WTC11 (cell line): ENCODE data around the gene GOLGA7B. TPM values are rescaled to one million over a fixed set of nuclear protein-coding genes. Genes with fewer than 3 reads are reported as not detected.

ENCODE experiments used
- ATAC-seq: fragments of 200-7000 bp; cut with Tn5 transposase; 2 replicates; pipeline ENCODE4 v1.10.0; 2021; ENCODE audit warnings: mild to moderate bottlenecking, moderate library complexity
- CTCF ChIA-PET: fragments of 300-600 bp; sonication (Branson Sonifier 250); formaldehyde crosslinking; loops from one replicate; lab custom pipeline; 2021; ENCODE audit warnings: antibody characterized with exemption; lab: Charles Lee
- POLR2A ChIA-PET: fragments of 350-600 bp; sonication (Branson Sonifier 250); formaldehyde crosslinking; loops from one replicate; lab custom pipeline; 2021; ENCODE audit warnings: antibody characterized with exemption; lab: Charles Lee
- DNase-seq: peaks from one replicate; pipeline ENCODE4 v3.0.0; 2021; ENCODE audit warnings: low spot score
- H3K27ac Mint-ChIP-seq: 2 replicates; pipeline ENCODE4 v1.8.0; 2021; ENCODE audit warnings: mixed read lengths
- H3K27me3 Mint-ChIP-seq: 2 replicates; pipeline ENCODE4 v1.8.0; 2021; ENCODE audit warnings: low read depth, mild to moderate bottlenecking, moderate library complexity, mixed read lengths
- H3K36me3 Mint-ChIP-seq: 2 replicates; pipeline ENCODE4 v1.8.0; 2021; ENCODE audit warnings: mixed read lengths
- H3K4me1 Mint-ChIP-seq: 2 replicates; pipeline ENCODE4 v1.8.0; 2022; ENCODE audit warnings: mixed read lengths
- H3K4me3 Mint-ChIP-seq: 2 replicates; pipeline ENCODE4 v1.8.0; 2021; ENCODE audit warnings: mild to moderate bottlenecking, moderate library complexity, mixed read lengths
- H3K9me3 Mint-ChIP-seq: 2 replicates; pipeline ENCODE4 v1.8.0; 2021; ENCODE audit warnings: mixed read lengths
- ATF3 ChIP-seq: sonication (generic); formaldehyde crosslinking; conservative IDR thresholded peaks from 2 replicates; pipeline ENCODE4 v1.8.1; 2022; ENCODE audit warnings: mild to moderate bottlenecking, missing genetic modification reagents
- ATF6 ChIP-seq: sonication (generic); formaldehyde crosslinking; IDR thresholded peaks from 2 replicates; pipeline ENCODE4 v1.8.1; 2023; ENCODE audit warnings: mild to moderate bottlenecking, missing genetic modification reagents
- ELF4 ChIP-seq: sonication (generic); formaldehyde crosslinking; IDR thresholded peaks from 2 replicates; pipeline ENCODE4 v1.8.1; 2022; ENCODE audit warnings: low read depth, mild to moderate bottlenecking, moderate library complexity, missing genetic modification reagents
- ESRRA ChIP-seq: sonication (generic); formaldehyde crosslinking; IDR thresholded peaks from 2 replicates; pipeline ENCODE4 v1.8.1; 2022; ENCODE audit warnings: mild to moderate bottlenecking, missing genetic modification reagents, borderline replicate concordance
- FOXK1 ChIP-seq: sonication (generic); formaldehyde crosslinking; IDR thresholded peaks from 2 replicates; pipeline ENCODE4 v1.8.0; 2022; ENCODE audit warnings: mild to moderate bottlenecking, moderate library complexity, missing genetic modification reagents
- IRF2 ChIP-seq: sonication (generic); formaldehyde crosslinking; IDR thresholded peaks from 2 replicates; pipeline ENCODE4 v1.8.0; 2022; ENCODE audit warnings: low read depth, missing genetic modification reagents, borderline replicate concordance
- MAX ChIP-seq: sonication (generic); formaldehyde crosslinking; IDR thresholded peaks from 2 replicates; pipeline ENCODE4 v1.8.0; 2022; ENCODE audit warnings: mild to moderate bottlenecking, missing genetic modification reagents
- NR2C2 ChIP-seq: sonication (generic); formaldehyde crosslinking; IDR thresholded peaks from 2 replicates; pipeline ENCODE4 v1.8.0; 2022; ENCODE audit warnings: mild to moderate bottlenecking, missing genetic modification reagents
- OVOL2 ChIP-seq: fragments of 250-450 bp; sonication (Bioruptor Pico); IDR thresholded peaks from 2 replicates; pipeline ENCODE4 v1.9.0; 2021; ENCODE audit warnings: mild to moderate bottlenecking, borderline replicate concordance
- PRRX2 ChIP-seq: fragments of 250-450 bp; sonication (Bioruptor Pico); IDR thresholded peaks from 2 replicates; pipeline ENCODE4 v1.8.0; 2021; ENCODE audit warnings: mild to moderate bottlenecking
- RELA ChIP-seq: sonication (generic); formaldehyde crosslinking; IDR thresholded peaks from 2 replicates; pipeline ENCODE4 v1.8.1; 2022; ENCODE audit warnings: missing genetic modification reagents, mild to moderate bottlenecking, borderline replicate concordance
- RORB ChIP-seq: fragments of 250-450 bp; sonication (Bioruptor Pico); IDR thresholded peaks from 2 replicates; pipeline ENCODE4 v1.9.0; 2021; ENCODE audit warnings: mild to moderate bottlenecking
- SMAD3 ChIP-seq: sonication (generic); formaldehyde crosslinking; IDR thresholded peaks from 2 replicates; pipeline ENCODE4 v1.8.0; 2022; ENCODE audit warnings: missing genetic modification reagents, mild to moderate bottlenecking, borderline replicate concordance
- SMAD4 ChIP-seq: sonication (generic); formaldehyde crosslinking; IDR thresholded peaks from 2 replicates; pipeline ENCODE4 v1.8.0; 2022; ENCODE audit warnings: mild to moderate bottlenecking, missing genetic modification reagents
- SOX15 ChIP-seq: fragments of 250-450 bp; sonication (Bioruptor Pico); IDR thresholded peaks from 2 replicates; pipeline ENCODE4 v1.9.0; 2021; ENCODE audit warnings: mild to moderate bottlenecking
- TEAD1 ChIP-seq: sonication (generic); formaldehyde crosslinking; IDR thresholded peaks from 2 replicates; pipeline ENCODE4 v1.8.0; 2022; ENCODE audit warnings: mild to moderate bottlenecking, missing genetic modification reagents
- TEAD4 ChIP-seq: sonication (generic); formaldehyde crosslinking; IDR thresholded peaks from 2 replicates; pipeline ENCODE4 v1.8.0; 2022; ENCODE audit warnings: mild to moderate bottlenecking, missing genetic modification reagents
- TP53 ChIP-seq: sonication (generic); formaldehyde crosslinking; IDR thresholded peaks from 2 replicates; pipeline ENCODE4 v1.8.1; 2023; ENCODE audit warnings: mild to moderate bottlenecking, missing genetic modification reagents
- ZNF121 ChIP-seq: sonication (generic); formaldehyde crosslinking; IDR thresholded peaks from 2 replicates; pipeline ENCODE4 v1.8.0; 2023; ENCODE audit warnings: missing genetic modification reagents
- ZNF138 ChIP-seq: sonication (generic); formaldehyde crosslinking; conservative IDR thresholded peaks from 2 replicates; pipeline ENCODE4 v1.8.1; 2022; ENCODE audit warnings: mild to moderate bottlenecking, moderate library complexity, missing genetic modification reagents
- ZNF317 ChIP-seq: sonication (generic); formaldehyde crosslinking; IDR thresholded peaks from 2 replicates; pipeline ENCODE4 v1.8.1; 2023; ENCODE audit warnings: low read depth, mild to moderate bottlenecking, moderate library complexity, missing genetic modification reagents, borderline replicate concordance
- ZNF423 ChIP-seq: fragments of 250-450 bp; sonication (Bioruptor Pico); IDR thresholded peaks from 2 replicates; pipeline ENCODE4 v2.1.2; 2022; ENCODE audit warnings: mild to moderate bottlenecking, moderate library complexity
- total RNA-seq: library from RNA; stranded (reverse); gene quantifications from 3 replicates; pipeline ENCODE4 v1.2.3, GENCODE V29; 2021
- TF ChIP-seq, protein P1 (sequence below): sonication (generic); formaldehyde crosslinking; IDR thresholded peaks from 2 replicates; pipeline ENCODE4 v1.8.1; 2023; ENCODE audit warnings: mild to moderate bottlenecking, missing genetic modification reagents, moderate library complexity
- TF ChIP-seq, protein P2 (sequence below): sonication (generic); formaldehyde crosslinking; IDR thresholded peaks from 2 replicates; pipeline ENCODE4 v1.8.0; 2023; ENCODE audit warnings: missing genetic modification reagents
- TF ChIP-seq, protein P3 (sequence below): sonication (generic); formaldehyde crosslinking; IDR thresholded peaks from 2 replicates; pipeline ENCODE4 v1.8.1; 2022; ENCODE audit warnings: mild to moderate bottlenecking, moderate library complexity, missing genetic modification reagents
- TF ChIP-seq, protein P4 (sequence below): fragments of 250-450 bp; sonication (Bioruptor Pico); IDR thresholded peaks from 2 replicates; pipeline ENCODE4 v1.9.0; 2021; ENCODE audit warnings: moderate library complexity, mild to moderate bottlenecking, inconsistent platforms, borderline replicate concordance
- TF ChIP-seq, protein P5 (sequence below): fragments of 250-450 bp; sonication (Bioruptor Pico); IDR thresholded peaks from 2 replicates; pipeline ENCODE4 v1.8.0; 2021; ENCODE audit warnings: mild to moderate bottlenecking
- TF ChIP-seq, protein P6 (sequence below): sonication (generic); formaldehyde crosslinking; IDR thresholded peaks from 2 replicates; pipeline ENCODE4 v1.8.1; 2023; ENCODE audit warnings: mild to moderate bottlenecking, missing genetic modification reagents

Gene GOLGA7B
- total RNA-seq, 1 experiment from 2014 or later, result 0.24 TPM

- Mint-ChIP-seq H3K27me3 (no peaks in the 10 kb centered on the region; the same call in none of the 2 replicates), H3K4me1 (peaks cover 14% of the 10 kb centered on the region), H3K9me3 (no peaks in the 10 kb centered on the region), H3K27ac (no peak overlapping the region)
- DNase-seq, result no peak
- CTCF ChIA-PET, result no interaction called here
- TF ChIP-seq SOX15 (no peak), ZNF423 (no peak), IRF2 (no peak), ZNF121 (CRISPR knock-in tag) (no peak), ZNF317 (no peak), RORB (CRISPR knock-in tag) (no peak), TEAD4 (CRISPR knock-in tag) (no peak), PRRX2 (CRISPR knock-in tag) (no peak), SMAD4 (CRISPR knock-in tag) (no peak), ATF3 (no peak), FOXK1 (no peak), ATF6 (CRISPR knock-in tag) (no peak)
- TF ChIP-seq, protein P1, sequence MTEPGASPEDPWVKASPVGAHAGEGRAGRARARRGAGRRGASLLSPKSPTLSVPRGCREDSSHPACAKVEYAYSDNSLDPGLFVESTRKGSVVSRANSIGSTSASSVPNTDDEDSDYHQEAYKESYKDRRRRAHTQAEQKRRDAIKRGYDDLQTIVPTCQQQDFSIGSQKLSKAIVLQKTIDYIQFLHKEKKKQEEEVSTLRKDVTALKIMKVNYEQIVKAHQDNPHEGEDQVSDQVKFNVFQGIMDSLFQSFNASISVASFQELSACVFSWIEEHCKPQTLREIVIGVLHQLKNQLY (CRISPR knock-in tag), result no peak
- TF ChIP-seq, protein P2, sequence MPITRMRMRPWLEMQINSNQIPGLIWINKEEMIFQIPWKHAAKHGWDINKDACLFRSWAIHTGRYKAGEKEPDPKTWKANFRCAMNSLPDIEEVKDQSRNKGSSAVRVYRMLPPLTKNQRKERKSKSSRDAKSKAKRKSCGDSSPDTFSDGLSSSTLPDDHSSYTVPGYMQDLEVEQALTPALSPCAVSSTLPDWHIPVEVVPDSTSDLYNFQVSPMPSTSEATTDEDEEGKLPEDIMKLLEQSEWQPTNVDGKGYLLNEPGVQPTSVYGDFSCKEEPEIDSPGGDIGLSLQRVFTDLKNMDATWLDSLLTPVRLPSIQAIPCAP (CRISPR knock-in tag), result no peak
- TF ChIP-seq, protein P3, sequence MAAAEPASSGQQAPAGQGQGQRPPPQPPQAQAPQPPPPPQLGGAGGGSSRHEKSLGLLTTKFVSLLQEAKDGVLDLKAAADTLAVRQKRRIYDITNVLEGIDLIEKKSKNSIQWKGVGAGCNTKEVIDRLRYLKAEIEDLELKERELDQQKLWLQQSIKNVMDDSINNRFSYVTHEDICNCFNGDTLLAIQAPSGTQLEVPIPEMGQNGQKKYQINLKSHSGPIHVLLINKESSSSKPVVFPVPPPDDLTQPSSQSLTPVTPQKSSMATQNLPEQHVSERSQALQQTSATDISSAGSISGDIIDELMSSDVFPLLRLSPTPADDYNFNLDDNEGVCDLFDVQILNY (CRISPR knock-in tag), result no peak
- TF ChIP-seq, protein P4, sequence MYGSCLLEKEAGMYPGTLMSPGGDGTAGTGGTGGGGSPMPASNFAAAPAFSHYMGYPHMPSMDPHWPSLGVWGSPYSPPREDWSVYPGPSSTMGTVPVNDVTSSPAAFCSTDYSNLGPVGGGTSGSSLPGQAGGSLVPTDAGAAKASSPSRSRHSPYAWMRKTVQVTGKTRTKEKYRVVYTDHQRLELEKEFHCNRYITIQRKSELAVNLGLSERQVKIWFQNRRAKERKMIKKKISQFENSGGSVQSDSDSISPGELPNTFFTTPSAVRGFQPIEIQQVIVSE (CRISPR knock-in tag), result no peak
- TF ChIP-seq, protein P5, sequence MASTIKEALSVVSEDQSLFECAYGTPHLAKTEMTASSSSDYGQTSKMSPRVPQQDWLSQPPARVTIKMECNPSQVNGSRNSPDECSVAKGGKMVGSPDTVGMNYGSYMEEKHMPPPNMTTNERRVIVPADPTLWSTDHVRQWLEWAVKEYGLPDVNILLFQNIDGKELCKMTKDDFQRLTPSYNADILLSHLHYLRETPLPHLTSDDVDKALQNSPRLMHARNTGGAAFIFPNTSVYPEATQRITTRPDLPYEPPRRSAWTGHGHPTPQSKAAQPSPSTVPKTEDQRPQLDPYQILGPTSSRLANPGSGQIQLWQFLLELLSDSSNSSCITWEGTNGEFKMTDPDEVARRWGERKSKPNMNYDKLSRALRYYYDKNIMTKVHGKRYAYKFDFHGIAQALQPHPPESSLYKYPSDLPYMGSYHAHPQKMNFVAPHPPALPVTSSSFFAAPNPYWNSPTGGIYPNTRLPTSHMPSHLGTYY (CRISPR knock-in tag), result no peak
- TF ChIP-seq, all 79 proteins: peak for 0
- POLR2A ChIA-PET, result no interaction called here
- H3K36me3 Mint-ChIP-seq, result no peaks in the 10 kb centered on the region
- H3K4me3 Mint-ChIP-seq, result no peak overlapping the region
- ATAC-seq, result no peak
These were observed 39.2 kb upstream of the GOLGA7B start for GRCh38 chr10:97810446-97810845.

- no peak for ATAC-seq
- ChIA-PET CTCF (interaction anchor here (2.3 kb wide), 1 partner anchor 20 kb away, joined by 7 read pairs; no protein-coding TSS in a partner anchor), POLR2A (no interaction called here)
- H3K4me1 Mint-ChIP-seq, result peaks cover 4% of the 10 kb centered on the region; the same call in 1 of the 2 replicates
- no peaks in the 10 kb centered on the region; the same call in none of the 2 replicates for H3K27me3 Mint-ChIP-seq
- DNase-seq, result no peak
- H3K9me3 Mint-ChIP-seq, result no peaks in the 10 kb centered on the region
- H3K4me3 Mint-ChIP-seq, result no peak overlapping the region
- no peak overlapping the region for H3K27ac Mint-ChIP-seq
- H3K36me3 Mint-ChIP-seq, result no peaks in the 10 kb centered on the region
- no peak for TF ChIP-seq ELF4 (CRISPR knock-in tag)
- no peak for TF ChIP-seq TP53 (CRISPR knock-in tag)
- TF ChIP-seq OVOL2 (CRISPR knock-in tag), result no peak
- no peak for TF ChIP-seq PRRX2 (CRISPR knock-in tag)
- no peak for TF ChIP-seq SMAD3
- no peak for TF ChIP-seq RELA
- TF ChIP-seq TEAD1 (CRISPR knock-in tag), result no peak
- TF ChIP-seq MAX (CRISPR knock-in tag), result no peak
- TF ChIP-seq NR2C2 (CRISPR knock-in tag), result no peak
- TF ChIP-seq ZNF317, result no peak
- no peak for TF ChIP-seq ZNF138 (CRISPR knock-in tag)
- TF ChIP-seq FOXK1, result no peak
- TF ChIP-seq, protein P6, sequence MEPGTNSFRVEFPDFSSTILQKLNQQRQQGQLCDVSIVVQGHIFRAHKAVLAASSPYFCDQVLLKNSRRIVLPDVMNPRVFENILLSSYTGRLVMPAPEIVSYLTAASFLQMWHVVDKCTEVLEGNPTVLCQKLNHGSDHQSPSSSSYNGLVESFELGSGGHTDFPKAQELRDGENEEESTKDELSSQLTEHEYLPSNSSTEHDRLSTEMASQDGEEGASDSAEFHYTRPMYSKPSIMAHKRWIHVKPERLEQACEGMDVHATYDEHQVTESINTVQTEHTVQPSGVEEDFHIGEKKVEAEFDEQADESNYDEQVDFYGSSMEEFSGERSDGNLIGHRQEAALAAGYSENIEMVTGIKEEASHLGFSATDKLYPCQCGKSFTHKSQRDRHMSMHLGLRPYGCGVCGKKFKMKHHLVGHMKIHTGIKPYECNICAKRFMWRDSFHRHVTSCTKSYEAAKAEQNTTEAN (CRISPR knock-in tag), result no peak
- TF ChIP-seq ESRRA (CRISPR knock-in tag), result no peak
- TF ChIP-seq, protein P4 (CRISPR knock-in tag), result no peak
These were observed 37.7 kb upstream of the GOLGA7B start for GRCh38 chr10:97811958-97812357.
